H1 (cell line): ENCODE data around the gene DCDC2C. TPM values are rescaled to one million over a fixed set of nuclear protein-coding genes. Genes with fewer than 3 reads are reported as not detected.
A peak's percentile ranks its signal among the peaks of the same experiment; 100 is the strongest.

Source experiments
- CTCF ChIA-PET: fragments of 300-600 bp; sonication (Branson Sonifier 250); formaldehyde crosslinking; loops from one replicate; lab custom pipeline; 2021; ENCODE audit not compliant: partially characterized antibody; lab: Charles Lee
- POLR2A ChIA-PET: fragments of 300-600 bp; sonication (Branson Sonifier 250); formaldehyde crosslinking; loops from one replicate; lab custom pipeline; 2021; ENCODE audit warnings: inconsistent platforms; ENCODE audit not compliant: partially characterized antibody; lab: Charles Lee
- DNase-seq, 2 experiments: peaks; one replicate each; pipeline versions ENCODE4 v3.0.0 to v3.0.0-alpha.2; 2010 to 2022; ENCODE audit warnings: low spot score in 2 of 2, low read depth in 1 of 2, mixed read lengths in 1 of 2
- FAIRE-seq: peaks from 2 replicates; lab custom pipeline; 2011; peaks lifted over from hg19 to GRCh38; lab: Jason Lieb, UNC
- H2AFZ ChIP-seq: 2 replicates; pipeline ENCODE4 v1.8.1; 2012; ENCODE audit warnings: low read length, inconsistent platforms
- H2AK5ac ChIP-seq: 2 replicates; pipeline ENCODE4 v1.6.1; 2013; ENCODE audit warnings: low read depth, low read length
- H2BK120ac ChIP-seq: replicated peaks from 2 replicates; pipeline ENCODE3; 2013; ENCODE audit warnings: low read depth, low read length, inconsistent platforms
- H2BK12ac ChIP-seq: 2 replicates; pipeline ENCODE4 v1.6.1; 2013; ENCODE audit warnings: low read depth, low read length
- H2BK15ac ChIP-seq: 2 replicates; pipeline ENCODE4 v1.6.1; 2013; ENCODE audit warnings: low read length
- H2BK20ac ChIP-seq: 2 replicates; pipeline ENCODE4 v1.6.1; 2013; ENCODE audit warnings: low read length
- H2BK5ac ChIP-seq: 2 replicates; pipeline ENCODE4 v1.6.1; 2013; ENCODE audit warnings: low read depth, low read length
- H3K14ac ChIP-seq: 2 replicates; pipeline ENCODE4 v1.6.1; 2013; ENCODE audit warnings: inconsistent platforms; ENCODE audit not compliant: insufficient read length
- H3K18ac ChIP-seq: 2 replicates; pipeline ENCODE4 v1.6.1; 2013; ENCODE audit warnings: low read length; ENCODE audit errors: extremely low read depth
- H3K23ac ChIP-seq: 2 replicates; pipeline ENCODE4 v1.6.1; 2013; ENCODE audit warnings: inconsistent platforms; ENCODE audit not compliant: insufficient read length
- H3K23me2 ChIP-seq: 2 replicates; pipeline ENCODE4 v1.6.1; 2013; ENCODE audit warnings: low read depth, low read length
- H3K27ac ChIP-seq: 2 replicates; pipeline ENCODE4 v1.6.1; 2011; ENCODE audit warnings: low read depth, low read length, inconsistent platforms
- H3K27me3 ChIP-seq, 4 experiments: replicated peaks in 1 of 4; 1 replicate in 1 of 4; 2 replicates in 3 of 4; pipeline versions ENCODE4 v1.6.1 to v1.8.1; 2011 to 2013; ENCODE audit warnings: low read length in 3 of 4, mild to moderate bottlenecking in 3 of 4, inconsistent platforms in 2 of 4, mixed read lengths in 2 of 4, moderate library complexity in 1 of 4; ENCODE audit not compliant: control insufficient read depth in 3 of 4, insufficient read depth in 3 of 4; ENCODE audit errors: extremely low read depth in 1 of 4
- H3K36me3 ChIP-seq, 4 experiments: 2 replicates each; pipeline versions ENCODE4 v1.6.1 to v1.8.1; 2011 to 2013; ENCODE audit warnings: mild to moderate bottlenecking in 4 of 4, low read length in 3 of 4, moderate library complexity in 2 of 4, control low read depth in 1 of 4, inconsistent platforms in 1 of 4; ENCODE audit not compliant: insufficient read depth in 4 of 4, control insufficient read depth in 2 of 4
- H3K4ac ChIP-seq: replicated peaks from 2 replicates; pipeline ENCODE3; 2013; ENCODE audit warnings: low read length, low read depth, mixed read lengths, inconsistent platforms; ENCODE audit not compliant: insufficient read length
- H3K4me1 ChIP-seq, 4 experiments: replicated peaks in 1 of 4; 1 replicate in 1 of 4; 2 replicates in 3 of 4; pipeline versions ENCODE4 v1.6.1 to v1.8.1; 2011 to 2013; ENCODE audit warnings: low read length in 3 of 4, inconsistent platforms in 2 of 4, mixed read lengths in 1 of 4; ENCODE audit not compliant: insufficient read depth in 4 of 4, control insufficient read depth in 3 of 4
- H3K4me2 ChIP-seq, 2 experiments: 2 replicates each; pipeline versions ENCODE4 v1.6.1 to v1.8.1; 2011 to 2013; ENCODE audit warnings: low read depth in 2 of 2, low read length in 2 of 2, control low read depth in 1 of 2, inconsistent platforms in 1 of 2, mild to moderate bottlenecking in 1 of 2; ENCODE audit not compliant: insufficient read depth in 1 of 2
- H3K4me3 ChIP-seq, 4 experiments: fragments of 200-600, 300-600 bp in 1 of 4; sonication (generic), shearing (Covaris generic), sonication (Bioruptor Twin) in 1 of 4; 2 replicates each; pipeline versions ENCODE4 v1.5.1 to v1.8.1; 2011 to 2016; ENCODE audit warnings: low read length in 4 of 4, low read depth in 3 of 4, control low read depth in 2 of 4, inconsistent platforms in 2 of 4, mild to moderate bottlenecking in 2 of 4, mixed read lengths in 1 of 4, moderate library complexity in 1 of 4; ENCODE audit not compliant: insufficient read depth in 2 of 4; ENCODE audit errors: extremely low read depth in 1 of 4
- H3K56ac ChIP-seq: replicated peaks from 2 replicates; pipeline ENCODE3; 2013; ENCODE audit warnings: low read depth, mild to moderate bottlenecking, mixed read lengths, low read length, inconsistent platforms; ENCODE audit not compliant: insufficient read length
- H3K79me1 ChIP-seq: 2 replicates; pipeline ENCODE4 v1.6.1; 2013; ENCODE audit warnings: low read depth, low read length, control low read depth
- H3K79me2 ChIP-seq, 2 experiments: 2 replicates each; pipeline versions ENCODE4 v1.6.1 to v1.8.1; 2012 to 2013; ENCODE audit warnings: low read length in 2 of 2, mild to moderate bottlenecking in 2 of 2, inconsistent platforms in 1 of 2; ENCODE audit not compliant: insufficient read depth in 2 of 2, control insufficient read depth in 1 of 2
- H3K9ac ChIP-seq, 4 experiments: replicated peaks in 1 of 4; 1 replicate in 1 of 4; 2 replicates in 3 of 4; pipeline versions ENCODE4 v1.6.1 to v1.8.1; 2011 to 2013; ENCODE audit warnings: low read depth in 3 of 4, low read length in 3 of 4, control low read depth in 2 of 4, mild to moderate bottlenecking in 2 of 4, moderate library complexity in 2 of 4, inconsistent platforms in 1 of 4; ENCODE audit errors: extremely low read depth in 1 of 4
- H3K9me3 ChIP-seq, 2 experiments: 2 replicates each; pipeline versions ENCODE4 v1.6.1 to v1.8.1; 2012 to 2013; ENCODE audit warnings: mild to moderate bottlenecking in 2 of 2, moderate library complexity in 2 of 2, control low read depth in 1 of 2, inconsistent platforms in 1 of 2, low read depth in 1 of 2, low read length in 1 of 2, mixed read lengths in 1 of 2; ENCODE audit not compliant: insufficient read depth in 2 of 2
- H4K20me1 ChIP-seq, 2 experiments: replicated peaks in 1 of 2; 2 replicates each; pipeline versions ENCODE3 to v1.8.1; 2011 to 2013; ENCODE audit warnings: inconsistent platforms in 2 of 2, low read length in 2 of 2, mild to moderate bottlenecking in 1 of 2; ENCODE audit not compliant: insufficient read depth in 2 of 2, control insufficient read depth in 1 of 2
- H4K5ac ChIP-seq: 2 replicates; pipeline ENCODE4 v1.6.1; 2013; ENCODE audit warnings: low read length, low read depth, mixed read lengths, inconsistent platforms; ENCODE audit not compliant: insufficient read length
- H4K8ac ChIP-seq: 2 replicates; pipeline ENCODE4 v1.8.0; 2013; ENCODE audit warnings: mild to moderate bottlenecking, moderate library complexity, low read length, inconsistent platforms; ENCODE audit not compliant: insufficient read depth; ENCODE audit errors: extremely low read depth
- H4K91ac ChIP-seq: replicated peaks from 2 replicates; pipeline ENCODE3; 2013; ENCODE audit warnings: low read length, mixed read lengths, inconsistent platforms; ENCODE audit not compliant: insufficient read length
- BCL11A ChIP-seq, 2 experiments: IDR thresholded peaks; one replicate each; pipeline ENCODE4 v1.6.1; 2011; ENCODE audit warnings: low read depth in 2 of 2, low read length in 2 of 2, mild to moderate bottlenecking in 2 of 2
- EGR1 ChIP-seq: IDR thresholded peaks from 2 replicates; pipeline ENCODE4 v1.6.1; 2011; ENCODE audit warnings: low read depth, low read length, borderline replicate concordance
- KDM5A ChIP-seq: fragments of 200-600 bp; IDR thresholded peaks from 2 replicates; pipeline ENCODE4 v1.7.1; 2012; ENCODE audit warnings: mild to moderate bottlenecking, low read length, inconsistent platforms, mixed read lengths
- MAFK ChIP-seq: IDR thresholded peaks from 2 replicates; pipeline ENCODE4 v1.6.1; 2012; ENCODE audit warnings: low read depth, mild to moderate bottlenecking, improper control_type of control experiment, low read length
- RNF2 ChIP-seq: fragments of 200-900, 300-1000 bp; sonication (generic); IDR thresholded peaks from 2 replicates; pipeline ENCODE4 v1.7.1; 2016; ENCODE audit warnings: borderline replicate concordance, low read depth, mild to moderate bottlenecking, antibody characterized with exemption, low read length; ENCODE audit not compliant: poor library complexity, severe bottlenecking; ENCODE audit errors: missing control alignments
- SIX5 ChIP-seq: IDR thresholded peaks from 2 replicates; pipeline ENCODE4 v1.6.1; 2011; ENCODE audit warnings: mild to moderate bottlenecking, low read depth, low read length
- ZNF274 ChIP-seq: IDR thresholded peaks from 2 replicates; pipeline ENCODE4 v1.7.0; 2012; ENCODE audit warnings: low read length, borderline replicate concordance; ENCODE audit errors: extremely low read depth
- WGBS, 2 experiments: shearing (Covaris generic) in 1 of 2; methylation state at CpG; one replicate each; pipeline versions ENCODE4 v1.1.6 to v1.1.7; 2013 to 2015; ENCODE audit warnings: low lambda C conversion rate in 2 of 2, mixed read lengths in 2 of 2, inconsistent platforms in 1 of 2, low coverage in 1 of 2, missing lambda C conversion rate in 1 of 2; ENCODE audit not compliant: insufficient replicate concordance in 2 of 2, insufficient coverage in 1 of 2, insufficient read length in 1 of 2; ENCODE audit errors: extremely low coverage in 1 of 2, missing lambda C conversion rate in 1 of 2; 5-methylcytosine and 5-hydroxymethylcytosine counted together
- polyA plus RNA-seq, 7 experiments: library from polyadenylated mRNA; depleted of rRNA in 3 of 7; stranded (reverse) in 5 of 7; unstranded in 2 of 7; fragments of >200 nt in 5 of 7; fragments of 200-250 nt in 2 of 7; gene quantifications; 1 replicate in 5 of 7; 2 replicates in 1 of 7; 4 replicates in 1 of 7; pipeline versions ENCODE4 v1.2.1 to v1.2.3, GENCODE V29; 2011 to 2013; ENCODE audit warnings: missing spikeins in 2 of 7, mixed read lengths in 2 of 7
- total RNA-seq: library from RNA; stranded (reverse); fragmentation: NEBNext Ultra II Directional; extraction: Animal tissue kit (Norgen Biotek cat#: 25700); gene quantifications from 2 replicates; pipeline ENCODE4 v1.2.1, GENCODE V29; 2021
- TF ChIP-seq, protein P1 (sequence below): IDR thresholded peaks from 2 replicates; pipeline ENCODE4 v1.6.1; 2011; ENCODE audit warnings: low read length, improper control_type of control experiment

The DCDC2C gene
- total and polyA plus RNA-seq, 2 of the 8 experiments (the other 6 are each of a cell fraction or from before 2014, with no cell fraction given): 0.50 TPM; not detected in 1

DNA sequence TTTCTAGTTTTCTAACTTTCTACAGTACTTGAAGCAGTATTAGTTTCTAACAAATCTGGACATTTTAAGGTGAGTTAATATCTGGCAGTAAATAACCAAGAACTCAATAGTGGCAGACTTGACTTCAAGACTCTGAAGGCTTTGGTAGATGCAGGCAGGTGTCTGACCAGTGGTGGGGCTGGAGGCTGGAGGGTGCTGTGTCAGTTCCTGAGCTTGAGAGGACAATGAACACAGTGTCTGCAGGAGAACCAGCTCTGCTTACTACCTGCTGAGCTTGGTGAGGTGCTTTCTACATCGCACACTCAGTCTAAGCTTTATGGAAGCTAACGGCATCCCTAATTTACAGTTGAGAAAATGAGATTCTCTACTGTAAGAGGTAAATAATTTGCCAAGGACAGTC lies 24.2 kb upstream of the DCDC2C start:
- CTCF ChIA-PET: no interaction called here
- Histone ChIP-seq H3K56ac (no peak overlapping the region), H2BK15ac (no peak overlapping the region), H4K20me1 (no peaks in the 10 kb centered on the region), H3K18ac (no peak overlapping the region), H3K36me3 (no peaks in the 10 kb centered on the region), H3K9me3 (no peaks in the 10 kb centered on the region), H4K91ac (no peak overlapping the region), H4K5ac (no peak overlapping the region), H2BK20ac (no peak overlapping the region), H2BK5ac (no peak overlapping the region), H3K23me2 (no peaks in the 10 kb centered on the region), H3K4ac (peak overlapping the region; percentile 14), H2AFZ (no peak overlapping the region), H3K27me3 (no peaks in the 10 kb centered on the region; a peak in 1 of 7 replicates), H3K14ac (no peak overlapping the region), H2BK120ac (no peak overlapping the region), H3K79me1 (no peaks in the 10 kb centered on the region), H3K79me2 (no peaks in the 10 kb centered on the region), H3K23ac (no peak overlapping the region), H3K9ac (no peak overlapping the region), H3K4me1 (no peaks in the 10 kb centered on the region), H2BK12ac (no peak overlapping the region), H3K4me2 (no peak overlapping the region), H3K27ac (no peak overlapping the region), H2AK5ac (no peak overlapping the region), H3K4me3 (no peak overlapping the region), H4K8ac (no peak overlapping the region)
- POLR2A ChIA-PET: no interaction called here
- TF ChIP-seq ZNF274 (no peak), SIX5 (no peak), MAFK (no peak), KDM5A (no peak), RNF2 (no peak), EGR1 (no peak), BCL11A (IDR thresholded peaks at IDR 0.05; ENCODE audit: low read depth in 2 of 2, low read length in 2 of 2) (no peak)
- TF ChIP-seq, protein P1, sequence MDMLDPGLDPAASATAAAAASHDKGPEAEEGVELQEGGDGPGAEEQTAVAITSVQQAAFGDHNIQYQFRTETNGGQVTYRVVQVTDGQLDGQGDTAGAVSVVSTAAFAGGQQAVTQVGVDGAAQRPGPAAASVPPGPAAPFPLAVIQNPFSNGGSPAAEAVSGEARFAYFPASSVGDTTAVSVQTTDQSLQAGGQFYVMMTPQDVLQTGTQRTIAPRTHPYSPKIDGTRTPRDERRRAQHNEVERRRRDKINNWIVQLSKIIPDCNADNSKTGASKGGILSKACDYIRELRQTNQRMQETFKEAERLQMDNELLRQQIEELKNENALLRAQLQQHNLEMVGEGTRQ: no peak
- DNase-seq (no peak), FAIRE-seq (no peak)
- 90% methylated on average over 2 of the region's 2 CpGs; no CpG with 5 or more reads in 1 of the 2 experiments for WGBS, 2 experiments
